ENCODE results near the gene RAPGEF3.

Gene RAPGEF3

DNA sequence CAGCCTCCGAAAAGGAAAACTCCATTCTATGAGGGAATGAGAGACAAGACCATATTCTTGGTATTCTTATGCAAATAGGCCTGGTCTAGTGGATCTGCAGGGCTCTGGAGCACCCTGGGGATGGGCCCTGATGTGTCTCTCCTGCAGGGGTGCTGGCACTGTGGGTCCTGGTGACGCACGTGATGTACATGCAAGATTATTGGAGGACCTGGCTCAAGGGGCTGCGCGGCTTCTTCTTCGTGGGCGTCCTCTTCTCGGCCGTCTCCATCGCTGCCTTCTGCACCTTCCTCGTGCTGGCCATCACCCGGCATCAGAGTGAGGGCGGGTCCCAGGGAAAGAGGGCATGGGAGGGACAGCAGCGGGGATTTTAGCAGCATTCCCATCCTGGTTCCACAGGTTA, 20.2 kb upstream of the RAPGEF3 start:
- TF ChIP-seq, protein P1, sequence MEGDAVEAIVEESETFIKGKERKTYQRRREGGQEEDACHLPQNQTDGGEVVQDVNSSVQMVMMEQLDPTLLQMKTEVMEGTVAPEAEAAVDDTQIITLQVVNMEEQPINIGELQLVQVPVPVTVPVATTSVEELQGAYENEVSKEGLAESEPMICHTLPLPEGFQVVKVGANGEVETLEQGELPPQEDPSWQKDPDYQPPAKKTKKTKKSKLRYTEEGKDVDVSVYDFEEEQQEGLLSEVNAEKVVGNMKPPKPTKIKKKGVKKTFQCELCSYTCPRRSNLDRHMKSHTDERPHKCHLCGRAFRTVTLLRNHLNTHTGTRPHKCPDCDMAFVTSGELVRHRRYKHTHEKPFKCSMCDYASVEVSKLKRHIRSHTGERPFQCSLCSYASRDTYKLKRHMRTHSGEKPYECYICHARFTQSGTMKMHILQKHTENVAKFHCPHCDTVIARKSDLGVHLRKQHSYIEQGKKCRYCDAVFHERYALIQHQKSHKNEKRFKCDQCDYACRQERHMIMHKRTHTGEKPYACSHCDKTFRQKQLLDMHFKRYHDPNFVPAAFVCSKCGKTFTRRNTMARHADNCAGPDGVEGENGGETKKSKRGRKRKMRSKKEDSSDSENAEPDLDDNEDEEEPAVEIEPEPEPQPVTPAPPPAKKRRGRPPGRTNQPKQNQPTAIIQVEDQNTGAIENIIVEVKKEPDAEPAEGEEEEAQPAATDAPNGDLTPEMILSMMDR (IDR thresholded peaks at IDR 0.05) = no peak

DNA sequence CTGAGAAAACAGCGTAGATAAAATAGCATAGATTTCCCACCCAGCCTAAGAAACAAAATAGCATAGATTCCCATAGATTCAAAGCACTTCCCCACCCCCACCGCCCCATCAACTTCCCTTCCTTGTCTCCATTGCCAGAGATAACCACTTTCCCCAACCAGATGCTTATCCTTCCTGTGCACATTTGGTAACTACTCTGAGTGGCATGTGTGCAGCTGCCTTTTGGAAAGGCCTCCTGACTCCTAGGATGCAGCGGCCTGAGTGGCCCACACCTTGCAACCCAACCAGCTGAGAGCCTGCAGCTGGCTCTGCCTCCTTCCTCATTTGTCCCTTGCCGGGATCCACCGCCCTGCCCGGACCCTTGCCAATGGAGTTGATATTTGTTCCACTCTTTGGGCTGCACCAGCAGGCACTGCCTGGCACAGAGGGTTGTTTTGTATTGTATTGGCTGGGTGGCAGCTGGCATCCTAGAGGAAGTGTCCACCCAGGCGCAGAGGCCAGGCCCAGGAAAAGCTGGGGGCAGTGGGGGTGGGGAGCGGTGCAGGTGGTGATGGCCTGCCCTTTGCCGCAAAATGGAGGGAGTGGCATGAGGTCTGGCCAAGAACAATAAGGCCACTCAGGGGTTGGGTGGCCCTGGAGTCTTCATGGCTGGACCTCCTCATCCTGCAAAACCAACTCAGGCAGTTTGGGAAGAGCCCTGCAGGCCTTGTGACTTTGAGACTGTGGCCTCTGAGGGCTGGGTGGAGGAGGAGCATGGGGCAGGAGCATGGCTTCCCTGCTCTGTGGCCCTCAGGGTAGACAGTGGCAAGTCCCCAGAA, 19.3 kb upstream of the RAPGEF3 start:
- TF ChIP-seq, protein P1 (IDR thresholded peaks at IDR 0.05) = no peak

GRCh38 chr12:47777151-47777550, 18.5 kb upstream of the RAPGEF3 start:
- TF ChIP-seq, protein P1 (IDR thresholded peaks at IDR 0.05) = no peak

- TF ChIP-seq, protein P1 (IDR thresholded peaks at IDR 0.05) = no peak
Measured at GRCh38 chr12:47776471-47777143, 17.9 kb upstream of the RAPGEF3 start.

DNA sequence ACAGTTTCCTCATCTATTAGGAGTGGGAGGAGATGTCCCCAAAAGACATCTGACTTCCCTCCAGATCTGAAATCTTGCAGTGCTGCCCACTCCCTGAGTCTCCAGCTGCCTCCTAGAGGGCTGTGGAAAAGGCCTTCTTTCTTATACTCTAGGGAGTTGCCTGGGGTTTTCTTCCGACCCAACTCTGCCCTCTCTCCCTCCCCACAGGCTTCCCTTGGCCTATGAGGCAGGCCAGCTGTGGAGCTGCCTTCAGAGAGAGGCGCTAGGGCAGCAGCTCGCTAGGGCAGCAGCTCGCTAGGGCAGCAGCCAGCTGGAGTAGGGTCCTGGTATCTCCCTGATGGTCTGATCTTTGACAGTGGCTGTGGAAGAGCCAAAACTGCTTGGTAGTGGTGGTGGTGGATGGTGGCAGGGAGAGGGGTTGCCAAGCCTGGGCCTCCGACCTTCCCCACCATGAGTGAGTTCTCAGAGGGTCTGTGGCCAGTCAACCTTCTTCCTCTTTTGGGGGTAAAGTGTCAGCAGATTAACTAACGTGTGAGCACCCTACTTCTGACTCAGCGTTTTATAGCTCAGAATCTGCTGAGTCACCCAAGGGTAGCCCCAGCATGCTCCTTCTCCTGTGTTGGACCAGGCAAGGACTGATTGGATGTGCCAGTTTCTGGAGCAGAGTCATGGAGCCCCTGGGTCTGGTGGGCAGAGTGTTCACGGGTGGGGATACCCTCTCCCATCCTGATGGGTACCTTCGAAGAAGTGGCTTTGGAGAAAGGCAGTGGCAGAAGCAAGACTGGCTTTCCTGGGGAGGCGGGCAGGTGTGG, 16.6 kb upstream of the RAPGEF3 start:
- TF ChIP-seq, protein P1 (IDR thresholded peaks at IDR 0.05) = no peak

- TF ChIP-seq, protein P1 (IDR thresholded peaks at IDR 0.05) = no peak
Measured at GRCh38 chr12:47774663-47775062, 16.0 kb upstream of the RAPGEF3 start.

GRCh38 chr12:47773858-47774580, 15.3 kb upstream of the RAPGEF3 start:
- TF ChIP-seq, protein P1 (IDR thresholded peaks at IDR 0.05) = no peak
